Measurements from ENCODE around the gene PIBF1. TPM values are rescaled to one million over a fixed set of nuclear protein-coding genes. Genes with fewer than 3 reads are reported as not detected.
A peak's percentile ranks its signal among the peaks of the same experiment; 100 is the strongest.
"Not testable (repeated sequence)": the region's sequence is repeated elsewhere in the genome, so short reads cannot be mapped to it uniquely, and the experiment has no call there.

PIBF1 gene
- total RNA-seq, 1 experiment from 2014 or later: 26.0 TPM

DNA sequence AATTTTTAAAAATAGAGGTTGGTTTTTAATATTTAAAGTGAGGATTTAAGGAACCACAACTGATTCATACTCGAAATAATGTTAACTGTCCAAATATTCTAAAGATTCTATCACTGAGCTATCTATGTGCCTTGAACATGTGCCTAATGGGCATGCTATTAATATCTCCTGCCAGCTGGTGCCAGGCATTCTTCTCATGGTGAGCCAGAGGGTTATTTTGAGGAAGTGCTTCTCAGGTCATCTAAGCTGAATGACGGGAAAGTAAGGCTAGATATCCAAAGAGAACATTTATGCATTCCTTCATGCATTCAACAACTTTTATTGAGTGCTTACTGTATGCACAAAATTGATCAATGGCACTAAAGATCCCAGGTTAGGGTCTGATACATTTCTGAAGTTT is 138.2 kb downstream of the PIBF1 start:
- DNase-seq: no peak
- no peak overlapping the region for H3K27ac ChIP-seq
- H3K4me3 ChIP-seq: no peak overlapping the region
- H3K9me3 ChIP-seq (replicated peaks): no peaks in the 10 kb centered on the region
- H3K27me3 ChIP-seq: no peaks in the 10 kb centered on the region
- H3K36me3 ChIP-seq: peaks cover 14% of the 10 kb centered on the region
- H3K4me1 ChIP-seq: no peaks in the 10 kb centered on the region

GRCh38 chr13:72931311-72931710 is 149.4 kb downstream of the PIBF1 start:
- DNase-seq: no peak
- Histone ChIP-seq H3K4me3 (no peak overlapping the region), H3K9me3 (replicated peaks) (no peaks in the 10 kb centered on the region; the same call in 1 of the 2 replicates), H3K36me3 (peaks cover 14% of the 10 kb centered on the region), H3K4me1 (no peaks in the 10 kb centered on the region), H3K27me3 (no peaks in the 10 kb centered on the region), H3K27ac (no peak overlapping the region)

GRCh38 chr13:72932250-72932649 is 150.3 kb downstream of the PIBF1 start:
- no peaks in the 10 kb centered on the region for H3K4me1 ChIP-seq
- H3K9me3 ChIP-seq (replicated peaks): no peaks in the 10 kb centered on the region; the same call in 1 of the 2 replicates
- DNase-seq: no peak
- no peaks in the 10 kb centered on the region for H3K27me3 ChIP-seq
- H3K36me3 ChIP-seq: peaks cover 14% of the 10 kb centered on the region
- no peak overlapping the region for H3K4me3 ChIP-seq
- H3K27ac ChIP-seq: no peak overlapping the region

DNA sequence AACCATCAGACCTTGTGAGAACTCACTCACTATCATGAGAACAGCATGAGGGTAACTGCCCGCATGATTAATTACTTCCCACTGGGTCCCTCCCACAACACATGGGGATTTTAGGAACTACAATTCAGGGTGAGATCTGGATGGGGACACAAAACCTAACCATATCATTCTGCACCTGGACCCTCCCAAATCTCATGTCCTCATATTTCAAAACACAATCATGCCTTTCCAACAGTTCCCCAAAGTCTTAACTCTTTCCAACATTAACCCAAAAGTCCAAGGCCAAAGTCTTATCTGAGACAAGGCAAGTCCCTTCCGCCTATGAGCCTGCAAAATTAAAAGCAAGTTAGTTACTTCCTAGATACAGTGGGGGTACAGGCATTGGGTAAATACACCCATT is 164.3 kb downstream of the PIBF1 start:
- H3K27ac ChIP-seq; H3K27me3 ChIP-seq; H3K9me3 ChIP-seq (replicated peaks); H3K4me1 ChIP-seq; H3K4me3 ChIP-seq; DNase-seq: not testable (repeated sequence)
- peaks cover 18% of the 10 kb centered on the region for H3K36me3 ChIP-seq

GRCh38 chr13:72952529-72953141 is 170.7 kb downstream of the PIBF1 start:
- DNase-seq: no peak
- no peak overlapping the region for H3K4me3 ChIP-seq

GRCh38 chr13:72953391-72953965 is 171.5 kb downstream of the PIBF1 start:
- H3K4me3 ChIP-seq: no peak overlapping the region
- H3K27ac ChIP-seq: no peak overlapping the region
- no peak for DNase-seq
- H3K4me1 ChIP-seq: no peaks in the 10 kb centered on the region
- no peaks in the 10 kb centered on the region for H3K27me3 ChIP-seq
- no peaks in the 10 kb centered on the region for H3K9me3 ChIP-seq (replicated peaks)
- H3K36me3 ChIP-seq: peaks cover 12% of the 10 kb centered on the region; the same call in 1 of the 2 replicates

More at GRCh38 chr13:72952529-72953141, 170.7 kb downstream of the PIBF1 start:
- no peaks in the 10 kb centered on the region for H3K9me3 ChIP-seq (replicated peaks)
- H3K4me1 ChIP-seq: no peaks in the 10 kb centered on the region
- H3K27ac ChIP-seq: no peak overlapping the region
- peaks cover 16% of the 10 kb centered on the region for H3K36me3 ChIP-seq
- H3K27me3 ChIP-seq: no peaks in the 10 kb centered on the region

DNA sequence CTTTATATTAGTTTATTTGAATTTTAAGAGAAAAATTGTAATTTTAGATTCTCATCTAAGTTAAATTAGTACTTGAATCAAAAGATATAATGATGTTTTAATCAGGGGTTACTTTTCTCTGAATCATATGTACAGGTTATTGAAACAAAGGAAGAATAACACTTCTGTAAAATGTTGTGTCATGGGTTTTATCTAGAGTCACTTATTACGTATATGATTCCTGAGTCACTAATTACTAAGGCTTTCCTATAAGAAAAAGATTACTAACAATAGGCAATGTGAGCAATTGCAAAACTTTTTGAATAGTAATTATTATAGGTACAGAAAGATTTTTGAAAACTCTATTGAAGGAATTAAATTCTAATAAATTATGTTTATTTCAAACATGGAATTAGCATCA is 177.7 kb downstream of the PIBF1 start:
- H3K36me3 ChIP-seq: peaks cover 4% of the 10 kb centered on the region; the same call in 1 of the 2 replicates
- no peaks in the 10 kb centered on the region for H3K9me3 ChIP-seq (replicated peaks)
- H3K27ac ChIP-seq: no peak overlapping the region
- no peaks in the 10 kb centered on the region for H3K27me3 ChIP-seq
- no peak overlapping the region for H3K4me3 ChIP-seq
- no peak for DNase-seq
- H3K4me1 ChIP-seq: no peaks in the 10 kb centered on the region

DNA sequence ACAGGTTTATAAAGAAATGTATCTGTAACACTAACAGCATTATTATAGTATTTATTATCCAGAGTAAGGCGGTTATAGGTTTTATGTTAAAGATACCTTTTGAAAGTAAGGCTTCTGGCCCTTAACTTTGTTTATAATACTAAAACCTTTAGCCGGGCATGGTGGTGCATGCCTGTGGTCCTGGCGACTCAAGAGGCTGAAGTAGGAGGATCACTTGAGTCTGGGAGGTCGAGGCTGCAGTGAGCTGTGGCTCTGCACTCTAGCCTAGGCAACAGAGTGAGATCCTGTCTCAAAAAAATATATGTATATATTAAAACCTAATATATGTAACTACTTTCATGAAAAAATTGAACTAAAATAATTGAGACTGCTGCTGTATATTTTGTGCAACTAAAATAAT is 178.2 kb downstream of the PIBF1 start:
- H3K4me1 ChIP-seq: no peaks in the 10 kb centered on the region
- DNase-seq: no peak
- no peaks in the 10 kb centered on the region for H3K27me3 ChIP-seq
- H3K4me3 ChIP-seq: no peak overlapping the region
- H3K27ac ChIP-seq: no peak overlapping the region
- peaks cover 4% of the 10 kb centered on the region; the same call in 1 of the 2 replicates for H3K36me3 ChIP-seq
- H3K9me3 ChIP-seq (replicated peaks): no peaks in the 10 kb centered on the region

GRCh38 chr13:72960541-72960940 is 178.6 kb downstream of the PIBF1 start:
- no peak for DNase-seq
- H3K4me1 ChIP-seq: no peaks in the 10 kb centered on the region
- no peak overlapping the region for H3K4me3 ChIP-seq
- H3K9me3 ChIP-seq (replicated peaks): no peaks in the 10 kb centered on the region
- no peak overlapping the region for H3K27ac ChIP-seq
- no peaks in the 10 kb centered on the region for H3K27me3 ChIP-seq
- H3K36me3 ChIP-seq: peaks cover 5% of the 10 kb centered on the region; the same call in 1 of the 2 replicates

DNA sequence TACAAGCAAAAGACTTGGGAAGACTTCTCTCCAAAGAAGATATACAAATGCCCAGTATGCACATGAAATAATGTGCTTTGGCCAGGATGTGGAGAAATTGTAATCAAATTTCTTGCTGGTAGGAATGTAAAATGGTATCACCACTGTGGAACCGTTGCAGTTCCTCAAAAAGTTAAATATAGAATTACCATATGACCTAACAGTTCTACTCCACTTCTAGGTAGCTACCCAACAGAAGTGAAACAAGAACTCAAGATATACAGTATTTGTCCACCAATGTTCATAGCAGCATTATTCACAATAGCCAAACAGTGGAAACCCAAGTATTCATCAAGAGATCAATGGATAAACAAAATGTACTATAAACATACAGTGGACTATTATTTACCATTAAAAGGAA is 181.8 kb downstream of the PIBF1 start:
- no peak overlapping the region for H3K4me3 ChIP-seq
- no peaks in the 10 kb centered on the region for H3K4me1 ChIP-seq
- peaks cover 4% of the 10 kb centered on the region for H3K36me3 ChIP-seq
- no peak overlapping the region for H3K27ac ChIP-seq
- no peaks in the 10 kb centered on the region for H3K9me3 ChIP-seq (replicated peaks)
- H3K27me3 ChIP-seq: no peaks in the 10 kb centered on the region
- no peak for DNase-seq

GRCh38 chr13:72970301-72970880 is 188.5 kb downstream of the PIBF1 start:
- DNase-seq: no peak
- H3K4me1 ChIP-seq: 0 out of 2 replicates have a peak, but pooled peaks cover 5% of the 10 kb centered on the region
- H3K27me3 ChIP-seq: no peaks in the 10 kb centered on the region
- peaks cover 6% of the 10 kb centered on the region for H3K36me3 ChIP-seq
- no peaks in the 10 kb centered on the region for H3K9me3 ChIP-seq (replicated peaks)
- H3K27ac ChIP-seq: 0 out of 2 replicates have a peak overlapping the region, but pooled peaks have one; percentile 19
- H3K4me3 ChIP-seq: no peak overlapping the region

DNA sequence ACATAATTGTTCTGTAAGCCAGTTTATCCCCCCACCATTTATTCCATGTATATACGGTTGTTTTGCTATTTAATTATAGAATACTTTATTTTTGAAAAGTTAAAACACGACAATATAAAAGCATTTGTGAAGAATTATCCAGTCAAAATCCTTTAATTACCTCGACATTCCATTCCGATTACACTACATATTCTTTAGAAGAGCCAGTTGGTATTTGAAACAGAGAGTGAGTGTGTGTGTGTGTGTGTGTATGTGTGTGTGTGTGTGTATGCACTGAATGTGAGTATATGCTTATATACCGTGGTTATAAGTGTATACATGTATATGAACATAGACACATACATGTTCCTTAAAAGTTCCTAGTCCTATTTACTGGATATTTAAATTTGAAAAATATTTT is 189.0 kb downstream of the PIBF1 start:
- H3K27ac ChIP-seq: 0 out of 2 replicates have a peak overlapping the region, but pooled peaks have one; percentile 19
- peak in 1 of 2 experiments; percentile 11 for DNase-seq

GRCh38 chr13:72973234-72973633 is 191.3 kb downstream of the PIBF1 start:
- Histone ChIP-seq H3K27me3 (no peaks in the 10 kb centered on the region), H3K36me3 (peaks cover 3% of the 10 kb centered on the region), H3K9me3 (replicated peaks) (no peaks in the 10 kb centered on the region), H3K4me3 (no peak overlapping the region), H3K4me1 (0 out of 2 replicates have a peak, but pooled peaks cover 5% of the 10 kb centered on the region), H3K27ac (no peak overlapping the region)
- DNase-seq: no peak

More for the DNA sequence above, 189.0 kb downstream of the PIBF1 start:
- Histone ChIP-seq H3K36me3 (peaks cover 3% of the 10 kb centered on the region), H3K27me3 (no peaks in the 10 kb centered on the region), H3K4me3 (no peak overlapping the region), H3K4me1 (0 out of 2 replicates have a peak, but pooled peaks cover 5% of the 10 kb centered on the region), H3K9me3 (replicated peaks) (no peaks in the 10 kb centered on the region)

- no peak overlapping the region for H3K4me3 ChIP-seq
- no peaks in the 10 kb centered on the region for H3K9me3 ChIP-seq (replicated peaks)
- H3K27ac ChIP-seq: no peak overlapping the region
- H3K27me3 ChIP-seq: no peaks in the 10 kb centered on the region
- DNase-seq: no peak
- peaks cover 4% of the 10 kb centered on the region; the same call in 1 of the 2 replicates for H3K36me3 ChIP-seq
- H3K4me1 ChIP-seq: no peaks in the 10 kb centered on the region
Measured at GRCh38 chr13:72983085-72983768, 201.3 kb downstream of the PIBF1 start.

DNA sequence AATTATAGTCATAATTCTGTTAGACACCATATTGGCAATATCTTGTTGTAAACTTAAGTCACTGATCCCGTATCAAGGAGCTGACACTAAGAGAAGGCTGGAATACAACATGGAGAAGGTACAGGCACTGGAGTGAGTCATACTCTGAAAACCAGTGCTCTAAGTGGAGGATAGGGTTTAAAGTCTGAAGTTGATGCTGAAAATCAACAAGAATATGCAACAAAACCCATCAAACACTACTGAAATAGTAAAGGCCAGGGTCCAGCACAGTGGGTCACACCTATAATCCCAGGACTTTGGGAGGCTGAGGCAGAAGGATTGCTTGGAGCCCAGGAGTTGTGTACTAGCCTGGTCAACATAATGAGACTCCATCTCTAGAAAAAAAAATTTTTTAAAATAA is 203.7 kb downstream of the PIBF1 start:
- Histone ChIP-seq H3K27me3 (no peaks in the 10 kb centered on the region), H3K4me1 (no peaks in the 10 kb centered on the region), H3K4me3 (no peak overlapping the region), H3K27ac (no peak overlapping the region), H3K9me3 (replicated peaks) (no peaks in the 10 kb centered on the region), H3K36me3 (no peaks in the 10 kb centered on the region)
- DNase-seq: no peak

Measured in SJCRH30 (cell line).